T-cell (primary cell): ENCODE results near the gene L3MBTL4. TPM values are rescaled to one million over a fixed set of nuclear protein-coding genes. Genes with fewer than 3 reads are reported as not detected.

Experiments used
- ATAC-seq, 4 experiments: fragments of 200-7000 bp in 3 of 4; fragments of 150-1000 bp in 1 of 4; cut with Tn5 transposase; replicated peaks in 1 of 4; 1 replicate in 3 of 4; 2 replicates in 1 of 4; pipeline ENCODE4 v1.10.0; 2021; ENCODE audit warnings: moderate library complexity in 3 of 4, mild to moderate bottlenecking in 2 of 4, moderate number of reproducible peaks in 1 of 4
- CTCF ChIA-PET, 2 donors: fragments of 300-600 bp; sonication (Branson Sonifier 250); formaldehyde crosslinking; loops; one replicate each; lab custom pipeline; 2022; ENCODE audit warnings: antibody characterized with exemption in 2 of 2; lab: Charles Lee
- POLR2A ChIA-PET, 2 donors: fragments of 300-600 bp; sonication (Branson Sonifier 250); formaldehyde crosslinking; loops; one replicate each; lab custom pipeline; 2022; ENCODE audit warnings: antibody characterized with exemption in 2 of 2; lab: Charles Lee
- DNase-seq, 35 experiments: peaks; one replicate each; pipeline versions ENCODE4 v3.0.0 to v3.0.0-alpha.2; 2013 to 2023
- H3K27ac ChIP-seq: one replicate; pipeline ENCODE4 v1.5.1; 2013; ENCODE audit warnings: low read length
- H3K27me3 ChIP-seq, 2 experiments: replicated peaks in 1 of 2; 1 replicate in 1 of 2; 2 replicates in 1 of 2; pipeline versions ENCODE4 v1.6.1 to v1.7.0; 2013; ENCODE audit warnings: low read length in 1 of 2, mixed read lengths in 1 of 2; ENCODE audit not compliant: control insufficient read depth in 2 of 2, insufficient read depth in 2 of 2; ENCODE audit errors: extremely low read depth in 1 of 2
- H3K36me3 ChIP-seq, 2 donors: 1 replicate in 1 of 2; 2 replicates in 1 of 2; pipeline versions ENCODE4 v1.6.1 to v1.7.0; 2013; ENCODE audit warnings: low read length in 1 of 2; ENCODE audit not compliant: control insufficient read depth in 2 of 2, insufficient read depth in 1 of 2; ENCODE audit errors: extremely low read depth in 1 of 2
- H3K4me1 ChIP-seq, 2 experiments: 1 replicate in 1 of 2; 2 replicates in 1 of 2; pipeline versions ENCODE4 v1.6.1 to v1.7.0; 2013; ENCODE audit warnings: low read length in 2 of 2, mixed read lengths in 1 of 2; ENCODE audit not compliant: insufficient read depth in 2 of 2, control insufficient read depth in 1 of 2; ENCODE audit errors: extremely low read depth in 1 of 2
- H3K4me3 ChIP-seq, 2 donors: 1 replicate in 1 of 2; 2 replicates in 1 of 2; pipeline versions ENCODE4 v1.5.1 to v1.7.0; 2013; ENCODE audit warnings: mild to moderate bottlenecking in 2 of 2, low read length in 1 of 2, moderate library complexity in 1 of 2; ENCODE audit not compliant: control insufficient read depth in 1 of 2; ENCODE audit errors: extremely low read depth in 1 of 2
- H3K9me3 ChIP-seq: 2 replicates; pipeline ENCODE4 v1.7.0; 2013
- H3K27ac Mint-ChIP-seq, 2 donors: one replicate each; pipeline ENCODE4 v1.8.0; 2020 to 2021; ENCODE audit warnings: mild to moderate bottlenecking in 2 of 2, mixed read lengths in 2 of 2
- H3K27me3 Mint-ChIP-seq, 2 donors: one replicate each; pipeline ENCODE4 v1.8.0; 2021 to 2022; ENCODE audit warnings: mixed read lengths in 2 of 2
- H3K36me3 Mint-ChIP-seq: one replicate; pipeline ENCODE4 v1.8.0; 2021; ENCODE audit warnings: mixed read lengths
- H3K4me1 Mint-ChIP-seq, 3 donors: one replicate each; pipeline ENCODE4 v1.8.0; 2020 to 2022; ENCODE audit warnings: mixed read lengths in 3 of 3, mild to moderate bottlenecking in 1 of 3
- H3K4me3 Mint-ChIP-seq, 3 donors: one replicate each; pipeline ENCODE4 v1.8.0; 2020 to 2022; ENCODE audit warnings: mild to moderate bottlenecking in 3 of 3, mixed read lengths in 3 of 3, moderate library complexity in 3 of 3
- H3K9me3 Mint-ChIP-seq, 3 donors: one replicate each; pipeline ENCODE4 v1.8.0; 2020 to 2022; ENCODE audit warnings: mixed read lengths in 3 of 3
- WGBS: methylation state at CpG from one replicate; pipeline ENCODE4 v1.1.5; 2013; ENCODE audit warnings: missing lambda C conversion rate; ENCODE audit not compliant: insufficient coverage; 5-methylcytosine and 5-hydroxymethylcytosine counted together
- total RNA-seq, 35 experiments: library from RNA in 6 of 35; stranded (reverse) in 6 of 35; fragments of 120-200 nt in 1 of 35; gene quantifications; one replicate each; pipeline versions ENCODE4 v1.2.1 to v1.2.4 and lab custom pipeline; 2013 to 2026

The L3MBTL4 gene
- total RNA-seq (1 to 10 TPM in 2 of 5 donors, under 1 TPM in 3; 0.58 to 1.6 (median 0.83) TPM), total RNA-seq (lab: John Stamatoyannopoulos, UW) (0.12 to 2.3 (median 0.64) reads per million in 29 experiments)
- total RNA-seq (2013), result 1.9 TPM

- peaks cover 8 to 15% of the 10 kb centered on the region in 2 experiments for H3K27me3 ChIP-seq
- Mint-ChIP-seq H3K36me3 (no peaks in the 10 kb centered on the region), H3K4me3 (peak within 1 kb of the TSS; percentile 65 to 78 (median 74)), H3K4me1 (peaks cover 10 to 13% (median 12%) of the 10 kb centered on the region in 3 donors), H3K27ac (peak within 1 kb of the TSS in 1 of 2 donors; percentile 25), H3K9me3 (peaks cover 0 to 5% (median 2%) of the 10 kb centered on the region in 3 donors), H3K27me3 (peaks cover 21 to 32% of the 10 kb centered on the region in 2 donors)
- CTCF ChIA-PET, result no interaction called here
- peak within 1 kb of the TSS in 1 of 2 donors; percentile 28 for H3K4me3 ChIP-seq
- DNase-seq (peak in 4 of 35 experiments; percentile 2 to 9 (median 6)), ATAC-seq (peak in 1 of 4 experiments; percentile 29)
- no peaks in the 10 kb centered on the region for H3K36me3 ChIP-seq
- H3K9me3 ChIP-seq, result no peaks in the 10 kb centered on the region
- POLR2A ChIA-PET, result no interaction called here
- 4% methylated on average over 65 of the region's 67 CpGs for WGBS
- peaks cover 0 to 4% of the 10 kb centered on the region in 2 experiments for H3K4me1 ChIP-seq
- no peak within 1 kb of the TSS for H3K27ac ChIP-seq
Observed at GRCh38 chr18:6414723-6415417, at the start of gene L3MBTL4. TSS of gene L3MBTL4 (minus strand) at chr18:6414911. CDS start at chr18:6311625, 103,286 bp downstream.

- peaks cover 0 to 2% (median 0%) of the 10 kb centered on the region in 3 donors for H3K9me3 Mint-ChIP-seq
- no peak overlapping the region for H3K27ac Mint-ChIP-seq
- H3K4me3 Mint-ChIP-seq, result no peak overlapping the region
- ATAC-seq, result no peak
- Histone ChIP-seq H3K36me3 (no peaks in the 10 kb centered on the region), H3K4me3 (no peak overlapping the region), H3K27ac (no peak overlapping the region), H3K9me3 (no peaks in the 10 kb centered on the region), H3K27me3 (no peaks in the 10 kb centered on the region), H3K4me1 (no peaks in the 10 kb centered on the region)
- ChIA-PET CTCF (no interaction called here), POLR2A (interaction anchor here in 1 of 2 donors (0.5 kb wide), 1 partner anchor 176 kb away, joined by 3 read pairs; no protein-coding TSS in a partner anchor)
- no peaks in the 10 kb centered on the region for H3K27me3 Mint-ChIP-seq
- DNase-seq, result no peak
- H3K4me1 Mint-ChIP-seq, result no peaks in the 10 kb centered on the region
- no peaks in the 10 kb centered on the region for H3K36me3 Mint-ChIP-seq
Observed at GRCh38 chr18:6452194-6452593, 37.5 kb upstream of the L3MBTL4 start.

GRCh38 chr18:6449213-6449612, 34.5 kb upstream of the L3MBTL4 start:
- Mint-ChIP-seq H3K4me1 (no peaks in the 10 kb centered on the region), H3K27me3 (peaks cover 0 to 3% of the 10 kb centered on the region in 2 donors), H3K27ac (no peak overlapping the region), H3K9me3 (peaks cover 0 to 3% (median 0%) of the 10 kb centered on the region in 3 donors), H3K4me3 (no peak overlapping the region), H3K36me3 (no peaks in the 10 kb centered on the region)
- CTCF ChIA-PET, result no interaction called here
- POLR2A ChIA-PET, result no interaction called here
- Histone ChIP-seq H3K4me1 (no peaks in the 10 kb centered on the region), H3K27me3 (no peaks in the 10 kb centered on the region), H3K9me3 (no peaks in the 10 kb centered on the region), H3K4me3 (no peak overlapping the region), H3K36me3 (no peaks in the 10 kb centered on the region), H3K27ac (no peak overlapping the region)
- DNase-seq, result no peak
- ATAC-seq, result no peak
- 53% methylated on average over 5 of the region's 5 CpGs for WGBS

GRCh38 chr18:6444466-6445228, 29.9 kb upstream of the L3MBTL4 start:
- Histone ChIP-seq H3K36me3 (no peaks in the 10 kb centered on the region), H3K27ac (no peak overlapping the region), H3K4me1 (no peaks in the 10 kb centered on the region), H3K4me3 (no peak overlapping the region), H3K9me3 (no peaks in the 10 kb centered on the region), H3K27me3 (no peaks in the 10 kb centered on the region)
- ATAC-seq (no peak), DNase-seq (no peak)
- peaks cover 3 to 8% (median 7%) of the 10 kb centered on the region in 3 donors for H3K9me3 Mint-ChIP-seq
- CTCF ChIA-PET, result no interaction called here
- POLR2A ChIA-PET, result no interaction called here
- no peak overlapping the region for H3K27ac Mint-ChIP-seq
- no peaks in the 10 kb centered on the region for H3K36me3 Mint-ChIP-seq
- no peaks in the 10 kb centered on the region for H3K4me1 Mint-ChIP-seq
- peaks cover 0 to 10% of the 10 kb centered on the region in 2 donors for H3K27me3 Mint-ChIP-seq
- no peak overlapping the region for H3K4me3 Mint-ChIP-seq
- no CpG with 5 or more reads among the region's 2 CpGs for WGBS

- Histone ChIP-seq H3K27me3 (no peaks in the 10 kb centered on the region), H3K4me1 (no peaks in the 10 kb centered on the region), H3K27ac (no peak overlapping the region), H3K36me3 (no peaks in the 10 kb centered on the region), H3K9me3 (no peaks in the 10 kb centered on the region), H3K4me3 (no peak overlapping the region)
- Mint-ChIP-seq H3K27ac (no peak overlapping the region), H3K4me3 (no peak overlapping the region), H3K9me3 (peaks cover 5 to 8% (median 7%) of the 10 kb centered on the region in 3 donors), H3K27me3 (peaks cover 0 to 10% of the 10 kb centered on the region in 2 donors), H3K36me3 (no peaks in the 10 kb centered on the region), H3K4me1 (no peaks in the 10 kb centered on the region)
- ATAC-seq, result no peak
- no peak for DNase-seq
- WGBS, result 86% methylated on average over 1 of the region's 2 CpGs
- ChIA-PET POLR2A (no interaction called here), CTCF (interaction anchor here in 1 of 2 donors (0.5 kb wide), 1 partner anchor 21 kb away, joined by 4 read pairs; no protein-coding TSS in a partner anchor)
Observed at GRCh38 chr18:6441200-6441599, 26.5 kb upstream of the L3MBTL4 start.

- Mint-ChIP-seq H3K4me3 (no peak overlapping the region), H3K4me1 (no peaks in the 10 kb centered on the region)
- POLR2A ChIA-PET, result no interaction called here
Observed at GRCh38 chr18:6437937-6438818, 23.5 kb upstream of the L3MBTL4 start.

More at GRCh38 chr18:6437937-6438818, 23.5 kb upstream of the L3MBTL4 start:
- Mint-ChIP-seq H3K27ac (no peak overlapping the region), H3K27me3 (peaks cover 0 to 5% of the 10 kb centered on the region in 2 donors), H3K36me3 (no peaks in the 10 kb centered on the region), H3K9me3 (peaks cover 0 to 5% (median 4%) of the 10 kb centered on the region in 3 donors)
- H3K27me3 ChIP-seq, result no peaks in the 10 kb centered on the region
- H3K4me1 ChIP-seq, result no peaks in the 10 kb centered on the region
- H3K36me3 ChIP-seq, result no peaks in the 10 kb centered on the region
- no peak for DNase-seq
- no peak overlapping the region for H3K4me3 ChIP-seq
- 76% methylated on average over 4 of the region's 13 CpGs for WGBS
- CTCF ChIA-PET, result no interaction called here
- H3K9me3 ChIP-seq, result no peaks in the 10 kb centered on the region
- H3K27ac ChIP-seq, result no peak overlapping the region
- ATAC-seq, result no peak
